ENCODE data around the gene FCHSD2.

Gene FCHSD2

DNA sequence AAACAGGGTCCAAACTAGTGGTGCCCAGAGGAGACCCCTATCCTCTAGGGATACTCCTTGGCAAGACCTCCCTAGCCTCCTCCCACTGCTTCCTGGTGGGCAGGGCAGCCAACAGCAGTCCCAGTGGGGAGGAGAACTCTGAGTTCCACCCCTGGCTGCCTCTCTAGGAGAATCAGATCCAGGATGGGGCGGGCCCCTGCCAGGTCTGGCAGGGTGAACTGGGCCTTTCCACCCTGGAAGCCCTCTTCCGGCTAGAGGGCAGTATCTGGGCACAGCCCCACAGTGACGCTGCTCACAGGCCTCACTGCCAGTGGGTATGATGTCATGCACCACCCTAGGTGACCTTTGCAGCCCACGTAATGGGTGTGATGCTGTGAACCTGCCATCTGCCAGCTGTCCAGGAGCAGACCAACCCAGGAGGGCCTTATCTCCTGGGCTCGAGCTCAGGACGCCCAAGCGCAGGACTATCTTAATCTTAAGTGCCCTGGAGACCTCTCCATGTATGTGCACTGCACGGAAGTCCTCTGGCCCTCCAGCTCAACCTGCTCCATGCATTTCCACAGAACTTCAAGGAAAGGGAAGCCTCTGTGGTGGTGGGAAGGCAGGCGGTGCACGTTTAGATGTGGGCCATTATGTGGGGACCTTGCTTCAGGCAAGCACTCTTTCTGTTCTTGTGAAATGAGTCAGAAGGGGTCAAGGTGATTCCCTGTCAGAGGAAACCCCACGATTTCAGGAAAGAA is 31.8 kb upstream of the FCHSD2 start:
- TF ChIP-seq, protein P1, sequence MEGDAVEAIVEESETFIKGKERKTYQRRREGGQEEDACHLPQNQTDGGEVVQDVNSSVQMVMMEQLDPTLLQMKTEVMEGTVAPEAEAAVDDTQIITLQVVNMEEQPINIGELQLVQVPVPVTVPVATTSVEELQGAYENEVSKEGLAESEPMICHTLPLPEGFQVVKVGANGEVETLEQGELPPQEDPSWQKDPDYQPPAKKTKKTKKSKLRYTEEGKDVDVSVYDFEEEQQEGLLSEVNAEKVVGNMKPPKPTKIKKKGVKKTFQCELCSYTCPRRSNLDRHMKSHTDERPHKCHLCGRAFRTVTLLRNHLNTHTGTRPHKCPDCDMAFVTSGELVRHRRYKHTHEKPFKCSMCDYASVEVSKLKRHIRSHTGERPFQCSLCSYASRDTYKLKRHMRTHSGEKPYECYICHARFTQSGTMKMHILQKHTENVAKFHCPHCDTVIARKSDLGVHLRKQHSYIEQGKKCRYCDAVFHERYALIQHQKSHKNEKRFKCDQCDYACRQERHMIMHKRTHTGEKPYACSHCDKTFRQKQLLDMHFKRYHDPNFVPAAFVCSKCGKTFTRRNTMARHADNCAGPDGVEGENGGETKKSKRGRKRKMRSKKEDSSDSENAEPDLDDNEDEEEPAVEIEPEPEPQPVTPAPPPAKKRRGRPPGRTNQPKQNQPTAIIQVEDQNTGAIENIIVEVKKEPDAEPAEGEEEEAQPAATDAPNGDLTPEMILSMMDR (IDR thresholded peaks at IDR 0.05; ENCODE audit: borderline replicate concordance, insufficient read depth, low read depth, low read length), result no peak
- no peak overlapping the region for H3K4me3 ChIP-seq (ENCODE audit: low read depth, low read length)

DNA sequence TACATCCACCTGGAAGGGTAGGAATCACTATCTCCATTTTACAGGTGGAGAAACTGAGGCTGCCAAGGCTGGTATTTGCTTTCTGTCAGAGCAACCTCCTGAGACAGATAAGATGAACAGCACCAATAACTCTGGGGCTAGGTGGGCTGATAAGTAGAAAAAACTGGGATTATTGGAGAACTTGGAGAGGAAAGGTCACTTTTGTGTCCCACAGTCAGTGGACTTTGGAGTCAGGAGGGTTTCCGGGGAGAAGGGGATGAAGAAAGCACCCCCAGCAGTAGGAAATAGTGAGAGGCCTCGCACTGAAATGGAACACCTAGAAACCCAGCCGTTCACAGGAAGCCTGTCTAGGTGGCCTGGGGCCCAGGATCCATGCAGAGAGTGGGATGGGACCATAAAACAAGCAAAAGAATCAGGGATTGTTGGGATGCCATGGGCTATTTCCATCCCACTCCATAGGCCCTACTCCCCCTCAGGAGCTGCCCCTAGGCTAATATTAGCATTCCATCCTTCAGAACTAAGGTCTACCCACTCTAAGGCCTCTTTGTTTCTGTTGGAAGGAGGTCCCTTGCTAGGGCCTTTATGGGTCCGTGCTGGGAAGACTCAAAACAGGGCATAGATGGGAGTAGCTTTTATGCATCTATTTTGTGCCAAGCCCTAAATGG is 31.0 kb upstream of the FCHSD2 start:
- TF ChIP-seq, protein P1 (IDR thresholded peaks at IDR 0.05; ENCODE audit: borderline replicate concordance, insufficient read depth, low read depth, low read length), result no peak
- no peak overlapping the region for H3K4me3 ChIP-seq (ENCODE audit: low read depth, low read length)

DNA sequence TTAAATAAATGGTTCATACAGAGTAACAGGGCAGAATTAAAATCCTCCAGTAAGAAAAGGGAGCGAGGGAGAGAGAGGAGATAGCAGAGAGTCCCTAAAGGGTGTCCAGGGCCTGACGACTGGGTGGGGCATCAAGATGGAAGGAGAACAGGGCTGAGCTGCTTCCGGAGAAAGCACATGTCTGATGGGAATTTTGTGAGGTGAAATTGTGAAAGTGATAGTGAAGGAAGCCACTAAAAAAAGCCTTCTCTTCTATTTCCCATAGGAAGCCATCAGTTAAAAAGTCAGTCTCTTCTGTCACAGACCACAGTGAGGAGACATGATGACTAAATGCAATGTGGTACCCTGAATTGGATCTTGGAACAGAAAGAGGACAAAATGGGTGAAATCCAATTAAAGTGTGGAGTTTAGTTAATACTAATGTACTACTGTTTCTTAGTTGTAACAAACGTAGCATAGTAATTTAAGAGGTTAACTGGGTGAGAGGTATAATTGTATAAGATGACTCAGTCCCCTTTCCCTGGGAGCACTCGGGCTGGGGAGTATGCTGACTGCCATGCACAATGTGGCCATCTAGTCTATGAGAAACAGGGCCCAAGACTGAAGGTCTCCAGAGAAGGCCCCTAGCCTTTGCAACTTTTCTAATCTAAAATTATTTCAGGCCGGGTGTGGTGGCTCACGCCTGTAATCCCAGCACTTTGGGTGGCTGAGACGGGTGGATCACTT is 29.5 kb upstream of the FCHSD2 start:
- no peak overlapping the region for H3K4me3 ChIP-seq (ENCODE audit: low read depth, low read length)
- TF ChIP-seq, protein P1 (IDR thresholded peaks at IDR 0.05; ENCODE audit: borderline replicate concordance, insufficient read depth, low read depth, low read length), result no peak

DNA sequence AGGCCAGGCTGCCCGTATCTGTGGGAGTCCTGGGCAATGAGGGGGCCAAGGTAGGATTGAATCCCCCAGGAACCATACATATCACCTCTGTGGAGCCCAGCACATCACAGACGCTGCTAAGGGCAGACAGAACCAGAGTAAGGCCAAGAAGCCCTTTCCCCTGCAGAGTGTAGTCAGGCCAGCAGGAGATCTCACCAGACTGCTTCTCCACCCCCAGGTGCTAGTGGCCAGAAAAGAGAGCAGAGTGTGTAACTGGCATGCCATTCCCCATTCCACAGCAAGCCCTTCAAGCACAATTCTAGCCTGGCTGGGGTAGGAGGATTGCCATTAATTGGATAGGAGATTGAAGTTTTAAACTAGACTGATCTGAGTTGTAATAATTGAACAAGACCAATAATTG is 28.0 kb upstream of the FCHSD2 start:
- TF ChIP-seq, protein P1 (IDR thresholded peaks at IDR 0.05; ENCODE audit: borderline replicate concordance, insufficient read depth, low read depth, low read length), result no peak
- H3K4me3 ChIP-seq (ENCODE audit: low read depth, low read length), result no peak overlapping the region

DNA sequence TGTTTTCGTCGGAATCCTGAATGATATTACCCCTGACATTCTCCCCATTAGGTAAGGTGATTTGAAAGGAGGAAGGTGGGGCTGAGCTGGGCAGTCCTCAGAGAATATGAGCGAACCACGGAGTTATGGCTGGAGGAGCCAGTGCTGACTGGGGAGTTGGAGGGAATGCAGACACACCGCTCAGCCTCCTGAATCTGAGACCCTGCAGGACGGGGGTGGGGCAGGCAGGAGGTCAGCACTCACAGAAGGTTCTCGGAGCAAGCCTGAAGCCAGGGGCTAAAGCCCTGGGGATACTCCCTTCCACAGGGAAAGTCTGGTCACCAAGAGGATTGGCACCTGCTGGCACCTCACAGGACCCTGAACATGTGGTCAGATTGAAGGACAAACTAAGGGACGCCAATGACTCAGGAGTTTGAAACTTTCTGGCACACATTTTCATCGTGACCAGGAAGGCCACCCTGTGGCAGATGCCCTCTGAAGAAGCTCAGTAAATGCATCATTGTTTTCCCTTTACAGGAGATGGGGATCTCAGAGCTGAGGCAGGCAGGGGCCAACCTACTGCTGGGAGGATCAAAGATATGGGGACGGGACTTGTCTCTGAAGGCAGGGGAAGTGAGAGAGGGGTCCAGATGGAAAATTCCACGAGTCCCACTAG is 26.9 kb upstream of the FCHSD2 start:
- H3K4me3 ChIP-seq (ENCODE audit: low read depth, low read length), result no peak overlapping the region
- TF ChIP-seq, protein P1 (IDR thresholded peaks at IDR 0.05; ENCODE audit: borderline replicate concordance, insufficient read depth, low read depth, low read length), result no peak

DNA sequence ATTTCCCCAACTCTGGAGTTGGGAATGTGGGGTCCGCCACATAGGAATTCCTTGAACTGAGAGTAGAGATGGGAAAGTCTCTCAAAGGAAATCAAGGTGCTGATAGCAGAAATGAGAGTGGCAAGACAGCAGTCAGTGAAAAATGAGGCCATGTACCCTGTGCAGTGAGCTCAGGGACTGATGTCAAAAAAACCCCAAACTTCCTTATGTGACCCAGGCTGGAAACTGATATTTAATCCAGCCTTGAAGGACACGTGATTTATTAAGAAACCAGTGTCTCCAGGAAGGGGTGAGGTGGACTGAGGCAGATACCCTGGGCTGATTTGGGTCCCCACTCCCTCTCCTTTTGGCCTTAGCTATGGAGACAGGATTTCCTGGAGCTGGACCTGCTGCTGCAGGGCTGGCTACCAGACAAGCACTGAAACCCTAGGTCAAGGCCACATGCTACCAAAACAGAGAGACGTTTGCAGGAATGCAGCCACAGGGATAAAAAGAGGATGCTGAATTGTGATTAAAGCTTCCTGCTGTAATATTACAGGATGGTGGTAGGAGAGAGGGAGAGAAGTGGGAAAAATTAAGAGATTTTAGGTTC is 25.3 kb upstream of the FCHSD2 start:
- TF ChIP-seq, protein P1 (IDR thresholded peaks at IDR 0.05; ENCODE audit: borderline replicate concordance, insufficient read depth, low read depth, low read length), result no peak
- no peak overlapping the region for H3K4me3 ChIP-seq (ENCODE audit: low read depth, low read length)
